ENCODE measurements around the gene HELZ. TPM values are rescaled to one million over a fixed set of nuclear protein-coding genes. Genes with fewer than 3 reads are reported as not detected.

The HELZ gene
- total and polyA plus RNA-seq, 2 experiments from 2014 or later, result 27.6 to 31.7 TPM

DNA sequence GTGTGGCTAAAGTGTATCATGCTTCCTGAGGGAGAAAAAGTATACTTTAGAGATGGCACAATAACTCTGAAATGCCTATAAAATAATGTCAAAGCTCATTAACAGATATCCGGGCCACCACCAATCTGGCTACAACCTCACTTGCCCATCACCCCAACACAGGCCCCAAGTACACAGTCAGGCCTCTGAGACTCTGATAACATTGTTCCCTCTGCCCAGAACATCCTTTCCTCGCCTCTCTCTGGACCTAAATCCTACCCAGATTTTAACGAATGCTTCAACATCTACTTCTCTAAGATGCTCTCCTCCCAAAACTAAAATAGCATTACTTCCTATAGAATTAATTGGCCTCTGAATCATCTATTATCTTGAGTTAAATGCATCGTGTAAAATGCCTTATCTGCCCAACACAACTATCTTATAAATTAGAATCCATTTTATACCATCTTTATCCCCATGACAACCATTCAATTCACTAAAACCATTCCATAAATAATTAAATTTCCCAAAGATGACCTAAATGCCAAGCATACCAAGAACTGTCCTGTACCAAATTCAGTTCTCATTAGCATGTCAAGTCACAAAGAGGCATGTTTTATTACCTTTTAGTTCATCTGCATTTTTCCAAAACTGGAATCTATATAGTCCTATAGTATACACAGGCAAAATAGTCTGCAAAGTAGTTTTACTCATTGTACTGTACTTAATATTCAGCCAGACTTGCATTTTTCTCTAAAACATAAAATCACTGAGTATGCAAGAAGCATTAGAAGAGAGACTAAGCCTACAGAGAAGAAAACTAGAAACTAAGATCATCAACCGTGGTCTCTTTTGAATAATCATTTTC lies 15.7 kb downstream of the HELZ start:
- DNase-seq (ENCODE audit: low read depth in 1 of 2, low spot score in 1 of 2), result no peak
- Histone ChIP-seq H3K9me3 (ENCODE audit: low read depth) (no peaks in the 10 kb centered on the region), H3K4me3 (no peak overlapping the region), H3K36me3 (peaks cover 5% of the 10 kb centered on the region), H3K4me1 (ENCODE audit: low read depth) (no peaks in the 10 kb centered on the region), H3K27ac (no peak overlapping the region), H3K27me3 (no peaks in the 10 kb centered on the region)
- TF ChIP-seq, protein P1, sequence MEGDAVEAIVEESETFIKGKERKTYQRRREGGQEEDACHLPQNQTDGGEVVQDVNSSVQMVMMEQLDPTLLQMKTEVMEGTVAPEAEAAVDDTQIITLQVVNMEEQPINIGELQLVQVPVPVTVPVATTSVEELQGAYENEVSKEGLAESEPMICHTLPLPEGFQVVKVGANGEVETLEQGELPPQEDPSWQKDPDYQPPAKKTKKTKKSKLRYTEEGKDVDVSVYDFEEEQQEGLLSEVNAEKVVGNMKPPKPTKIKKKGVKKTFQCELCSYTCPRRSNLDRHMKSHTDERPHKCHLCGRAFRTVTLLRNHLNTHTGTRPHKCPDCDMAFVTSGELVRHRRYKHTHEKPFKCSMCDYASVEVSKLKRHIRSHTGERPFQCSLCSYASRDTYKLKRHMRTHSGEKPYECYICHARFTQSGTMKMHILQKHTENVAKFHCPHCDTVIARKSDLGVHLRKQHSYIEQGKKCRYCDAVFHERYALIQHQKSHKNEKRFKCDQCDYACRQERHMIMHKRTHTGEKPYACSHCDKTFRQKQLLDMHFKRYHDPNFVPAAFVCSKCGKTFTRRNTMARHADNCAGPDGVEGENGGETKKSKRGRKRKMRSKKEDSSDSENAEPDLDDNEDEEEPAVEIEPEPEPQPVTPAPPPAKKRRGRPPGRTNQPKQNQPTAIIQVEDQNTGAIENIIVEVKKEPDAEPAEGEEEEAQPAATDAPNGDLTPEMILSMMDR (IDR thresholded peaks at IDR 0.05; ENCODE audit: low read depth, low read length), result no peak

DNA sequence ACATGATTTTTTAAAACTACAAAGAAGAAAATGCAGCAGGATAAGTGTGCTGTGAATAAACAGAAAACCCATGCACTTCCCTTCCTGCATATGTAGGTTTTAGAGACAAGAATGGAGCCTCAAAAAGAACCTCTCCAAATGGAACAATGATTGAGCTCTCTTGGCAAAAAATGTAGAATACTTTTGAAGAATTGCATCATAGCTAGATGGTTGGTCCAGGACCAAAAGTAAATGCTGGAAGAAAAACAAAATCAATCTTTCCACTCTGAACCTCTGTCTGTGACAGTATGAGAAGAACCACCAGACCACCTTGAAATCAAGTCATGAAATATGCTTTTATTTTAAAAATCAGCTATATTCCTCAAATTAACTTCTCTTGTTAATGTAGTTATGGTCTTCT lies 17.5 kb downstream of the HELZ start:
- TF ChIP-seq, protein P1 (IDR thresholded peaks at IDR 0.05; ENCODE audit: low read depth, low read length), result no peak
- peaks cover 5% of the 10 kb centered on the region for H3K36me3 ChIP-seq

DNA sequence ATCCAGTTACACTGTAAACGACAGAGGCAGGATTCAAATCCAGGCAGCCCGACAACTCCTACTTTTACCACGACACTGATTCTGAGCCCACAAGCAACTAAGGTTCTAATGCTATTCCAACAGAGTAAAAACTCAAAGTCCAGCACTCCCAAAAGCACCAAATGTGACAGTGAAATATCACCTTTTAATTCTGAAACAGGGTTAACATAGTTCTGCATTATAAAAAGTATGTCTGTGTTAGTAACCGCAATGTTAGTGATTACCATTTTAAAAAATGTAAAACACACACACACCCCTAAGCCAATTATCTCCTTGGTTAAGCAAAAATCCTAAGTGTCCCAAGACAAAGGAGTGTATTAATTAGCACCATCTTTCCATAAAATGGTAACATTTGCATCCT lies 19.7 kb downstream of the HELZ start:
- TF ChIP-seq, protein P1 (IDR thresholded peaks at IDR 0.05; ENCODE audit: low read depth, low read length), result no peak
- Histone ChIP-seq H3K9me3 (ENCODE audit: low read depth) (no peaks in the 10 kb centered on the region), H3K36me3 (peaks cover 3% of the 10 kb centered on the region)

More for the DNA sequence above, 17.5 kb downstream of the HELZ start:
- Histone ChIP-seq H3K4me1 (ENCODE audit: low read depth) (no peaks in the 10 kb centered on the region), H3K9me3 (ENCODE audit: low read depth) (no peaks in the 10 kb centered on the region), H3K27me3 (no peaks in the 10 kb centered on the region), H3K4me3 (no peak overlapping the region), H3K27ac (no peak overlapping the region)
- peak in 1 of 2 donors; percentile 53 for DNase-seq (ENCODE audit: low read depth in 1 of 2, low spot score in 1 of 2)

DNA sequence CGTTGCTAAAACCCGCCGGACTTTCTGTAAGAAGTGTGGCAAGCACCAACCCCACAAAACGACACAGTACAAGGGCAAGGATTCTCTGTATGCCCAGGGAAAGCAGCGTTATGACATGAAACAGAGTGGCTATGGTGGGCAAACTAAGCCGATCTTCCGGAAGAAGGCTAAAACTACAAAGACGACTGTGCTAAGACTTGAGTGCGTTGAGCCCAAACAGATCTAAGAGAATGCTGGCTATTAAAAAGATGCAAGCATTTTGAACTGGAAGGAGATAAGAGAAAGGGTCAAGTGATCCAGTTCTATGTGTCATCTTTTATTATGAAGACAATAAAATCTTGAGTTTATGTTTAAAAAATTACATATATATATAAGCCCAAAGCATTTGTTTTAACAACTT lies 20.3 kb downstream of the HELZ start:
- TF ChIP-seq, protein P1 (IDR thresholded peaks at IDR 0.05; ENCODE audit: low read depth, low read length), result no peak
- H3K36me3 ChIP-seq, result peaks cover 3% of the 10 kb centered on the region
- H3K4me3 ChIP-seq, result no peak overlapping the region
- peaks cover 12% of the 10 kb centered on the region for H3K4me1 ChIP-seq (ENCODE audit: low read depth)
- no peak for DNase-seq (ENCODE audit: low read depth in 1 of 2, low spot score in 1 of 2)
- H3K27me3 ChIP-seq, result no peaks in the 10 kb centered on the region
- no peaks in the 10 kb centered on the region for H3K9me3 ChIP-seq (ENCODE audit: low read depth)
- no peak overlapping the region for H3K27ac ChIP-seq

More for the DNA sequence above, 19.7 kb downstream of the HELZ start:
- no peak overlapping the region for H3K4me3 ChIP-seq
- no peak for DNase-seq (ENCODE audit: low read depth in 1 of 2, low spot score in 1 of 2)
- H3K27ac ChIP-seq, result no peak overlapping the region
- H3K27me3 ChIP-seq, result no peaks in the 10 kb centered on the region
- peaks cover 8% of the 10 kb centered on the region for H3K4me1 ChIP-seq (ENCODE audit: low read depth)

DNA sequence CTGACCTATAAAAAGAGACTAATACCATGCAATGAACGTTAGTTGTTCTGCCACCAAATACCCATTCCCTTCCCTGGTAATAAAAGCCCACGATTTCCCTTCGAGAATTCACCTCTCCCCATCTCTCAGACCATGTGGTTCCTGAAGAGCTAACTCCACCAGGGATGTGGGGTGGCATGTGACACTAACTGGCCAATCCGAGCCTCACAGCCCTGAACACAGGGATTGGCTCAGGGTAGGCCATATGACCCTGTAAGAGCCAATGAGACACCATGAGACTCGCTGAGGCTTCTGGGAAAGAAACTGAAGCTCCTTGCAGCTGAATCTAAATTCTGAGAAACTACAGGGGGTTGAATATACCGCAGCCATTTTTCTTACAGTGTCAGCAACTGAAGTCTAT lies 21.1 kb downstream of the HELZ start:
- Histone ChIP-seq H3K36me3 (no peaks in the 10 kb centered on the region), H3K4me3 (no peak overlapping the region), H3K27me3 (no peaks in the 10 kb centered on the region), H3K9me3 (ENCODE audit: low read depth) (no peaks in the 10 kb centered on the region), H3K27ac (no peak overlapping the region), H3K4me1 (ENCODE audit: low read depth) (peaks cover 12% of the 10 kb centered on the region)
- TF ChIP-seq, protein P1 (IDR thresholded peaks at IDR 0.05; ENCODE audit: low read depth, low read length), result no peak
- DNase-seq (ENCODE audit: low read depth in 1 of 2, low spot score in 1 of 2), result no peak
